Fibroblast of villous mesenchyme (primary cell): ENCODE measurements around the gene PTPRC. TPM values are rescaled to one million over a fixed set of nuclear protein-coding genes. Genes with fewer than 3 reads are reported as not detected.

ENCODE experiments used
- total RNA-seq: library from RNA; depleted of rRNA; stranded (reverse); fragments of >200 nt; gene quantifications from 2 replicates; pipeline ENCODE4 v1.2.3, GENCODE V29; 2012

PTPRC gene
- total RNA-seq, 1 donor, result 3.5 TPM

Other genes with a start within 250 kb of the PTPRC start
- gene ATP6V1G3, start 98.4 kb upstream of the PTPRC start, total RNA-seq, result 0.43 TPM in 1 of 2 replicates, not detected in the other